ENCODE results near the gene CMIP. TPM values are rescaled to one million over a fixed set of nuclear protein-coding genes. Genes with fewer than 3 reads are reported as not detected.

Gene CMIP
- total and polyA plus RNA-seq, 10 of the 15 experiments (the other 5 are each of a cell fraction or from before 2014, with no cell fraction given) = 1.2 to 43.2 (median 4.4) TPM

DNA sequence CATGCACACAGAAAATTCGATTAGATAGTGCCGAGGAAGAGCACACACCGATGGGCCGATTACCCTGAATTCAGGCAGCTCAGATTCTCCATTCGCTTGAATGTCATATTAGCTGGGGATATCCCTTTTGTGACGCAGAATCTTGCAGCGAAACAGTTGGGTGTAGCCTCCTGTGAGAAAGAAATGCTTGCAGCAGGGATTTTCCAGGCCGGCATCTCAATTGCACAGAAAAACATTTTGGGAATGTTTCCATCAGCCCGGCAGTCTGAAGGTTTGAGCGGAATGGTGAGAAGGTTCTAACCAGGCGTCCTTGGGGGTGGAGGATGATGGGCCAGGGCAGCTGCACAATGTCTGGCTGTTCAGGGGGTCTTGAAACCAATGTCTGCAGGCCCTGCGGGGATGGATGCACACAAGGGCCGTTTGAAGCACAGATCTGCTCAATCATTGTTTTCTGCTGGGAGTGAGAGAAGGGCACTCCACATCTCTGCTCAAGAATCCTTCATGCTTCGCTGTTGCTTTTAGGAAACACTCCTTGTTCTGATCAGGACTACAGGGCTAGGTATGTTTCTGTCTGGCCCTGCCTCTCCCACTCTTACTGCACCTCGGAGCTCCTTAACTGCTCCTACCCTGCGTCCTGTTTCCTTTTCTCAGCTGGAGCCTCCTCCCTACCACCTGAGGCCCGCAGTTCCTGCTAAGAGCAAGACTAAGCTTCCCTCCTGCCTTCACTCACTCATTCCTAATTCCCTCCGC is 94.6 kb downstream of the CMIP start:
- FAIRE-seq = no peak
- CTCF ChIA-PET = no interaction called here
- in situ Hi-C loops (cut with MboI) (no loop called here), intact Hi-C loops (cut with micrococcal nuclease; ENCODE audit: unreplicated experiment) (no loop called here)
- 78% methylated on average over 18 of the region's 18 CpGs for WGBS (ENCODE audit: insufficient coverage, insufficient replicate concordance, low lambda C conversion rate, missing lambda C conversion rate)
- H3K79me2 ChIP-seq (ENCODE audit: control insufficient read depth, insufficient read depth, low read length) = no peaks in the 10 kb centered on the region; the same call in 1 of the 2 replicates
- no peak overlapping the region for H3K27ac ChIP-seq (ENCODE audit: control insufficient read depth, insufficient read depth)
- H4K20me1 ChIP-seq (ENCODE audit: control insufficient read depth, insufficient read depth) = no peaks in the 10 kb centered on the region
- H3K4me1 ChIP-seq (ENCODE audit: control insufficient read depth, insufficient read depth, low read length) = no peaks in the 10 kb centered on the region
- SMC1A ChIA-PET (ENCODE audit: uncharacterized antibody, unreplicated experiment) = no interaction called here
- no peaks in the 10 kb centered on the region for H3K27me3 ChIP-seq (replicated peaks in 1 of 2; ENCODE audit: control insufficient read depth in 2 of 2, insufficient read depth in 2 of 2, low read length in 1 of 2)
- no peak for DNase-seq (ENCODE audit: low read depth, low spot score)
- no peak overlapping the region for H3K4me2 ChIP-seq (ENCODE audit: control insufficient read depth, insufficient read depth)
- H3K9ac ChIP-seq (ENCODE audit: control insufficient read depth, insufficient read depth, low read length) = no peak overlapping the region
- RAD21 ChIA-PET (ENCODE audit: unreplicated experiment) = no interaction called here
- no peak overlapping the region for H3K4me3 ChIP-seq
- H2AFZ ChIP-seq (ENCODE audit: control insufficient read depth, low read depth, low read length) = no peak overlapping the region
- H3K9me3 ChIP-seq (replicated peaks; ENCODE audit: control insufficient read depth, insufficient read depth, low read length) = no peaks in the 10 kb centered on the region
- no peak for ATAC-seq
- no peaks in the 10 kb centered on the region; a peak in 2 of 4 replicates for H3K36me3 ChIP-seq (ENCODE audit: control insufficient read depth in 2 of 2, insufficient read depth in 2 of 2, low read length in 1 of 2)
- BruUV-seq (replicated peaks) = no TSS peak
- POLR2A ChIA-PET = no interaction called here
- TF ChIP-seq MXI1 (IDR thresholded peaks at IDR 0.05; ENCODE audit: low read depth, low read length) (no peak), ZBED1 (IDR thresholded peaks at IDR 0.05; ENCODE audit: borderline replicate concordance) (no peak), ESRRA (IDR thresholded peaks at IDR 0.05; ENCODE audit: low read length) (no peak), STAT3 (IDR thresholded peaks at IDR 0.05; ENCODE audit: low read depth, low read length) (no peak), ZNF274 (IDR thresholded peaks at IDR 0.05; ENCODE audit: insufficient read depth, insufficient read length) (no peak), NRF1 (conservative IDR thresholded peaks at IDR 0.05; ENCODE audit: low read depth, low read length) (no peak), SMAD1 (IDR thresholded peaks at IDR 0.05; ENCODE audit: low read depth, partially characterized antibody) (no peak), NR2C2 (IDR thresholded peaks at IDR 0.05; ENCODE audit: borderline replicate concordance, control insufficient read depth, insufficient read length, low read depth) (no peak)
- TF ChIP-seq, protein P1, sequence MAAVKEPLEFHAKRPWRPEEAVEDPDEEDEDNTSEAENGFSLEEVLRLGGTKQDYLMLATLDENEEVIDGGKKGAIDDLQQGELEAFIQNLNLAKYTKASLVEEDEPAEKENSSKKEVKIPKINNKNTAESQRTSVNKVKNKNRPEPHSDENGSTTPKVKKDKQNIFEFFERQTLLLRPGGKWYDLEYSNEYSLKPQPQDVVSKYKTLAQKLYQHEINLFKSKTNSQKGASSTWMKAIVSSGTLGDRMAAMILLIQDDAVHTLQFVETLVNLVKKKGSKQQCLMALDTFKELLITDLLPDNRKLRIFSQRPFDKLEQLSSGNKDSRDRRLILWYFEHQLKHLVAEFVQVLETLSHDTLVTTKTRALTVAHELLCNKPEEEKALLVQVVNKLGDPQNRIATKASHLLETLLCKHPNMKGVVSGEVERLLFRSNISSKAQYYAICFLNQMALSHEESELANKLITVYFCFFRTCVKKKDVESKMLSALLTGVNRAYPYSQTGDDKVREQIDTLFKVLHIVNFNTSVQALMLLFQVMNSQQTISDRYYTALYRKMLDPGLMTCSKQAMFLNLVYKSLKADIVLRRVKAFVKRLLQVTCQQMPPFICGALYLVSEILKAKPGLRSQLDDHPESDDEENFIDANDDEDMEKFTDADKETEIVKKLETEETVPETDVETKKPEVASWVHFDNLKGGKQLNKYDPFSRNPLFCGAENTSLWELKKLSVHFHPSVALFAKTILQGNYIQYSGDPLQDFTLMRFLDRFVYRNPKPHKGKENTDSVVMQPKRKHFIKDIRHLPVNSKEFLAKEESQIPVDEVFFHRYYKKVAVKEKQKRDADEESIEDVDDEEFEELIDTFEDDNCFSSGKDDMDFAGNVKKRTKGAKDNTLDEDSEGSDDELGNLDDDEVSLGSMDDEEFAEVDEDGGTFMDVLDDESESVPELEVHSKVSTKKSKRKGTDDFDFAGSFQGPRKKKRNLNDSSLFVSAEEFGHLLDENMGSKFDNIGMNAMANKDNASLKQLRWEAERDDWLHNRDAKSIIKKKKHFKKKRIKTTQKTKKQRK (IDR thresholded peaks at IDR 0.05; ENCODE audit: low read depth, low read length) = no peak
- TF ChIP-seq, protein P2, sequence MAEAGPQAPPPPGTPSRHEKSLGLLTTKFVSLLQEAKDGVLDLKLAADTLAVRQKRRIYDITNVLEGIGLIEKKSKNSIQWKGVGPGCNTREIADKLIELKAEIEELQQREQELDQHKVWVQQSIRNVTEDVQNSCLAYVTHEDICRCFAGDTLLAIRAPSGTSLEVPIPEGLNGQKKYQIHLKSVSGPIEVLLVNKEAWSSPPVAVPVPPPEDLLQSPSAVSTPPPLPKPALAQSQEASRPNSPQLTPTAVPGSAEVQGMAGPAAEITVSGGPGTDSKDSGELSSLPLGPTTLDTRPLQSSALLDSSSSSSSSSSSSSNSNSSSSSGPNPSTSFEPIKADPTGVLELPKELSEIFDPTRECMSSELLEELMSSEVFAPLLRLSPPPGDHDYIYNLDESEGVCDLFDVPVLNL (IDR thresholded peaks at IDR 0.05; ENCODE audit: low read depth, low read length) = no peak
- TF ChIP-seq, protein P3, sequence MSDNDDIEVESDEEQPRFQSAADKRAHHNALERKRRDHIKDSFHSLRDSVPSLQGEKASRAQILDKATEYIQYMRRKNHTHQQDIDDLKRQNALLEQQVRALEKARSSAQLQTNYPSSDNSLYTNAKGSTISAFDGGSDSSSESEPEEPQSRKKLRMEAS (IDR thresholded peaks at IDR 0.05; ENCODE audit: low read depth, low read length) = no peak
- TF ChIP-seq, protein P4, sequence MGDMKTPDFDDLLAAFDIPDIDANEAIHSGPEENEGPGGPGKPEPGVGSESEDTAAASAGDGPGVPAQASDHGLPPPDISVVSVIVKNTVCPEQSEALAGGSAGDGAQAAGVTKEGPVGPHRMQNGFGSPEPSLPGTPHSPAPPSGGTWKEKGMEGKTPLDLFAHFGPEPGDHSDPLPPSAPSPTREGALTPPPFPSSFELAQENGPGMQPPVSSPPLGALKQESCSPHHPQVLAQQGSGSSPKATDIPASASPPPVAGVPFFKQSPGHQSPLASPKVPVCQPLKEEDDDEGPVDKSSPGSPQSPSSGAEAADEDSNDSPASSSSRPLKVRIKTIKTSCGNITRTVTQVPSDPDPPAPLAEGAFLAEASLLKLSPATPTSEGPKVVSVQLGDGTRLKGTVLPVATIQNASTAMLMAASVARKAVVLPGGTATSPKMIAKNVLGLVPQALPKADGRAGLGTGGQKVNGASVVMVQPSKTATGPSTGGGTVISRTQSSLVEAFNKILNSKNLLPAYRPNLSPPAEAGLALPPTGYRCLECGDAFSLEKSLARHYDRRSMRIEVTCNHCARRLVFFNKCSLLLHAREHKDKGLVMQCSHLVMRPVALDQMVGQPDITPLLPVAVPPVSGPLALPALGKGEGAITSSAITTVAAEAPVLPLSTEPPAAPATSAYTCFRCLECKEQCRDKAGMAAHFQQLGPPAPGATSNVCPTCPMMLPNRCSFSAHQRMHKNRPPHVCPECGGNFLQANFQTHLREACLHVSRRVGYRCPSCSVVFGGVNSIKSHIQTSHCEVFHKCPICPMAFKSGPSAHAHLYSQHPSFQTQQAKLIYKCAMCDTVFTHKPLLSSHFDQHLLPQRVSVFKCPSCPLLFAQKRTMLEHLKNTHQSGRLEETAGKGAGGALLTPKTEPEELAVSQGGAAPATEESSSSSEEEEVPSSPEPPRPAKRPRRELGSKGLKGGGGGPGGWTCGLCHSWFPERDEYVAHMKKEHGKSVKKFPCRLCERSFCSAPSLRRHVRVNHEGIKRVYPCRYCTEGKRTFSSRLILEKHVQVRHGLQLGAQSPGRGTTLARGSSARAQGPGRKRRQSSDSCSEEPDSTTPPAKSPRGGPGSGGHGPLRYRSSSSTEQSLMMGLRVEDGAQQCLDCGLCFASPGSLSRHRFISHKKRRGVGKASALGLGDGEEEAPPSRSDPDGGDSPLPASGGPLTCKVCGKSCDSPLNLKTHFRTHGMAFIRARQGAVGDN (IDR thresholded peaks at IDR 0.05) = no peak

All from GM12878 (cell line).